MV-4-11 (cell line): ENCODE data around the gene LRRC45.

Source experiments
- DNase-seq: peaks from one replicate; lab custom pipeline; 2025; lab: John Stamatoyannopoulos, UW

Gene LRRC45

DNA sequence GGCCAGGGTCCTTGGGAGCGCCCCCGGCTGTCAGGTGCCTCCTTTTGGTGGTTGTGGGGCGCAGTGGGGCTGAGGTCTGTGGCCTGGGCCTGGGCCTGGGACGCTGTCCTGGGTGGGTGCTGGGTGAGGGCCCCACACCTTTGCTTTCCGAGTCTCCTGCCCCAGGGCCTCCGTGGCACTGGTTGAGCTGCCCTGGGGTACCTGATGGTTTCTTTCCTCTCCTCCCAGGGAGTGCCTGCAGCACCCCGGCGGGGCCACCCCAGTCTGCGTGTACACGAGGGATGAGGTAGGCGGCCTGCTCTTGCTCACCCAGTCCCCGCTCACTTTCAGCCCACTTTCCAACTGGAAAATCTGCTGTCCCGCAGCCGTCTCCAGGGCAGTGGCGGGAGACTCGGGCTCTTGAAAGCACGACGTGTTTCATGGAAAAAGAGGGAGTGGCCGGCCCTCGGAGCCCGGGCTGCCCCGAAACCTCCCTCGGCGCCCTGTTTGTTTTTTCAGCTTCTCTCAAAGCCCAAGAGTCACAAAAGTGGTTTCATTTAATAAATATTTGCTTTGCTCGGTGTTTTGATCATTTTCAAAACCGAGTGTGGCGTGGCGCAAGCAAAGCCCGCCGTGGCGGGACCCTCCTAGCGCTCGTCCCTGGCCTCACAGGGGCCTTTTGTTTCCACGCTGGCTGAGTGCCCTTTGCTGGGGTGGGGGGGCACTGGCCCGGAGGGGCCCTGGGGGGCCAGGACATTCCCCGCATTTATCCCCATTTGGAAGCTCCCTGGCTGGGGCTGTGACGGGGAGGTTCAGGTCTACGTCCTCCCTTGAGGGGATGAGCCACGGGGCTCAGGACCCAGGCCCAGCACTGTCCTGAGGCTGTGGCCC is 28.3 kb upstream of the LRRC45 start:
- DNase-seq, result no peak

DNA sequence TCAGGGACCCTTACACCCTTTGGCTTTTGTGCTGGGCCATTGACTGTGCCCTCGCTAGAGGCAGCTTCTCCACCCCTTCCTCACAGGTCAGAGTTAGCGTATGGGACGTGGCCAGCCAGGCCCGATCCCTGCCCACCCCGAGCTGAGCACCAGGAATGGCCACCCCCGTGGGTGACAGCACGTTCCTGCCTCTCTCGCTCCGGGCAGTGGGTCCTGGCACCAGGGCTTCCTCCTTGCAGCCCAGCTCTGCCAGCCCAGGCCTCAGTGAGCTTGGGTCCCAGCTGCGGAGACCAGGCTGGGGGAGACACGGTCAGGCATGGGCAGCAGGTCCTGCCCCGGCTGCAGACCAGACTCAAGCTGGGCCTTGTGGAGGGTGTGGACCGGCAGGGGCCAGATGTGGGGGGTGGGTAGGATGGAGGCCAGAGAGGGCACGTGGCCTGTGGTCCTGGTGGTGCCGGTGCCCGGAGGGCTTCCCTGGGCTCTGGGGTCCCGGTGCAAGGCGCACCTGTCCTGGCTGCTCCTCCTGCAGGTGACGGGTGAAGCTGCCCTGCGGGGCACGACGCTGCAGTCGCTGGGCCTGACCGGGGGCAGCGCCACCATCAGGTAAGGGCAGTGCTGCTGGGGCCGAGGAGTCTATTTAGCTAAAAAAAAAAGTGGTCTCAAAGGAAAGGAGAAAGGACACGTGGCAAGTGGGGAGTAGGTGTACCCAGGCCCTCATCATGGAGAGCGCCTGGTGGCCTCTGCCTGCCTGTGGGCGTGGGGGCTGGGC is 27.5 kb upstream of the LRRC45 start:
- no peak for DNase-seq

- DNase-seq, result no peak
Observed at GRCh38 chr17:81996232-81996756, 26.8 kb upstream of the LRRC45 start.

- no peak for DNase-seq
Observed at GRCh38 chr17:81996757-81997441, 26.2 kb upstream of the LRRC45 start.

DNA sequence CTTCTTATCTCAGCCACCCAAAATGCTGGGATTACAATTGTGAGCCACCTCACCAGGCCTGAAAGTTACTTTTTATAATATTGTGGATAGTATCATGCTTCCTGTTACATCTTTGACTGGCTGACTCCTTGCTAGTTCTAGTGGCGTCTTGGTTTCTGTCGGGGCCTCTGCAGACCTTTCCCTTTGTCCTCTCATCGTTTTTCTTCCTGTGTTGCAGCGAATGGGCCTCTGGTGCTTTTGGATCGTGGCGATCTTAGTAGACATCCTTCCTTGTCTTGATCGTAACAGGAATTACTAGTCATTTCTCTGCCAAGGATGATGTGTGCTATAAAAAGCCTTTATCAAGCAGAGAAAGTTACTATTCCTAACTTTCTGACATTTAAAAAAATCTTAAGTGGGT is 24.9 kb upstream of the LRRC45 start:
- no peak for DNase-seq

- no peak for DNase-seq
Observed at GRCh38 chr17:81998691-81999438, 24.2 kb upstream of the LRRC45 start.

DNA sequence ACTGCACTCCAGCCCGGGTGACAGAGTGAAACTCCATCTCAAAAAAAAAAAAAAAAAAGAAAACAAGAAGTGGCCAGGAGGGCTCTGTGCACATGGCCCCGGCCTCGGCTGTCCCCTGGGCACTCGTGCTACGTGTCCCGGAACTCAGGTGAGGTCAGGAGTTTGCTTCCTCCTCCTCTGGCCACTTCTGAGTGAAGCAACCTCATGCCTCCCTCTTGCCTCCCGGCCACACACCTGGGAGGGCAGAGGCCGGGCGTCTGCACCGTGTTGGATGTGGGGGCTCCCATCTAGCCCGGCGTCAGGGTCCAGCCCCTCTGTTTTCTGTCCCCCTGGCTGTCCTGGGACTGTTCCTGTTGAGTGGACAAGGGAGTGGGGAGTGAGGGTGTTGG is 23.5 kb upstream of the LRRC45 start:
- DNase-seq, result no peak

- no peak for DNase-seq
Observed at GRCh38 chr17:81999976-82000802, 22.9 kb upstream of the LRRC45 start.

- DNase-seq, result no peak
Observed at GRCh38 chr17:82000803-82001570, 22.1 kb upstream of the LRRC45 start.

DNA sequence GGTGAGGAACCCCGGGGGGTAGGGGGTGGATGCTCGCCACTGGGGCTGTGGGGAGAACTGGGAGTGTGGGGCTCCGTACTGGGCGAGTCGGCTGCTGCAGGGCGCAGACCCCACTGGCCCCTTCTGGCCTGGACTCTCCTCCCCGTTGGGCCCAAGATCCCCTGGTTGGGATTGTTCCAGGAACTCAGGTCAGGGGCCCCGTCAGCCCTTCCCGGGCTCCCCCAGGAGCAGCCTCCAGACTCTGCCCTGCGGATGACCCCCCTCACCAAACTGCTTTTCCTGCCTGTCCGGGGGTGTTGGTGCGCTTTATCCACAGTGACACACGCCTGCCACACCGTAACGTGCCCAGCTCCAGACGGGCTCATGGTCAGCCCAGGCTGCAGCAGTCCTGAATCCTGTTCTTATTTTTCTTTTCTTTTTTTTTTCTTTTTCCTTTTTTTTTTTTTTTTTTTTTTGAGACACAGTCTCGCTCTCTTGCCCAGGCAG is 21.5 kb upstream of the LRRC45 start:
- DNase-seq, result no peak

GRCh38 chr17:82003411-82004381 is 19.4 kb upstream of the LRRC45 start:
- no peak for DNase-seq

- DNase-seq, result no peak
Observed at GRCh38 chr17:82004517-82005455, 18.3 kb upstream of the LRRC45 start.

DNA sequence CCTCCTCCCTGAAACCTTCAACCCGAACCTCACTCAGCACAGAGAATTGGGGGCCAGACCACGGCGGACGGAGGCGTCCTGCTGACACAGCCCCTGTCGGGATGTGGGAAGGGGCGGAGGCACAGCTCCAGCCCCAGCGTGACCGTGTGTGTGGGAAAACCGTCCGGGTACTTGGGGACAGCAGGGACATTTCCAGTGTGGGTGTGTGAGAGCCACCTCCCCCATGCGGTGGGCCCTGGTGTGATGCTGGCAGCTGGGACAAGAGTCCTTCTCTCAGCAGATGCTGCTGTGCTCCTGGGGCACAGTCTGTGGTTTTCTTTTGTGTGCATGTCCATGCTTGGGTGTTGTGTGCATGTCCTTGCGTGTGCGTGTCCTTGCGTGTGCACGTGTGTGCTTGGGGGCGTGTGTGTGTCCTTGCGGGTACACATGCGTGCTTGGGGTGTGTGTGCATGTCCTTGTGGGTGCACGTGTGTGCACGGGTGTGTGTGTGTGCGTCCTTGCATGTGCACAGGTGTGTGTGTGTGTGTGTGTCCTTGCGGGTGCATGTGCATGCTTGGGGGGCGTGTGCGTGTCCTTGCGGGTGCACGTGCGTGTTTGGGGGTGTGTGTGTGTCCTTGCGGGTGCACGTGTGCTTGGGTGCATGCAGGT is 17.3 kb upstream of the LRRC45 start:
- DNase-seq, result no peak

DNA sequence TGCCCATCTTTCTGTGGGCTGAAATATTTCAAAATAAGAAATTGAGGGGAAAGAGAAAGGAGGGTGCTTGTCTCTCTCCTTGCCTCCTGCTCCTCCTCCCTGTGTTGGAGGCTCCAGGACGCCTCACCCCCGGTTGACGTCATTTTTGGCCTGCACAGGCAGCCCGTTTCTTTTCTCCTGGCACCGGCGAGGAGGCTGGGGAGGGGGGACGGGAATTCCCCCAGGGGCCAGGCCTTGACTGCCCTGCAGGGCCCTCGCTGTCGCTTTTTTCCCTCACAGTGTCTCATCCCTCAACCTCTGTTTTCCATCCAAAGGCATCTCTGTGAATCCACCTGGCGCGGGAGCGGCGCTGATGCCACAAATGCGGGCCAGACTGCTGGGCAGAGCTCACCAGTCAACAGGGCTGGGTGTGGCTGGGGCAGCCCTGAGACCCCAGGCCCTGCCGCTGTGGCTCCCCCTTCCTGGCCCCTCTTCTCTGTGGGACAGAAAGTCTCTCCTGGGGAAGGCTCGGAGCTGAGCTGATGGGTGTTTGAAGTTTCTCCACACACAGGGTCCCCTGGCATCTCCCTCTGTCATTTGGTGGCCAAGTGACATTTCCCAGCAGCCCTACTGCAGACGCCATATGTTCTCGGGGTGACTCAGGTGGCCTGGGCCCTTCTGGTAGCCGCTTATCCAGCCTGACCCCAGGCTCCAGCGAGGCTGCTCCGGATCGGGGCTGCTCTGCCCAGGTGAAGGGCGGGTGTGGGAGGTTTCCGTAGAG is 16.5 kb upstream of the LRRC45 start:
- no peak for DNase-seq

DNA sequence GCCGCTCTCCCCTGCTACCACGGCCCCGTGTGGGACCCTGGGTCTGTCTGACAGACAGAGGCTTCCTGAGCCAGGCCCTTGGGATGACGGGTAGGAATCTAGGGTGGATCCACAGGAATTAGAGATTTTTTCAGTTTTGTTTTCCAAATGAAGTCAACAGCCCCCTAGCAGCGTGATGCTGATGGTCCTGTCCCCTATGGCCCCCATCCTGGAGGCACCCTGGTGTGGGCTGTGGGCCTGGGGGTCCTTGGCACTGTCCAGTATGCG is 15.9 kb upstream of the LRRC45 start:
- no peak for DNase-seq

DNA sequence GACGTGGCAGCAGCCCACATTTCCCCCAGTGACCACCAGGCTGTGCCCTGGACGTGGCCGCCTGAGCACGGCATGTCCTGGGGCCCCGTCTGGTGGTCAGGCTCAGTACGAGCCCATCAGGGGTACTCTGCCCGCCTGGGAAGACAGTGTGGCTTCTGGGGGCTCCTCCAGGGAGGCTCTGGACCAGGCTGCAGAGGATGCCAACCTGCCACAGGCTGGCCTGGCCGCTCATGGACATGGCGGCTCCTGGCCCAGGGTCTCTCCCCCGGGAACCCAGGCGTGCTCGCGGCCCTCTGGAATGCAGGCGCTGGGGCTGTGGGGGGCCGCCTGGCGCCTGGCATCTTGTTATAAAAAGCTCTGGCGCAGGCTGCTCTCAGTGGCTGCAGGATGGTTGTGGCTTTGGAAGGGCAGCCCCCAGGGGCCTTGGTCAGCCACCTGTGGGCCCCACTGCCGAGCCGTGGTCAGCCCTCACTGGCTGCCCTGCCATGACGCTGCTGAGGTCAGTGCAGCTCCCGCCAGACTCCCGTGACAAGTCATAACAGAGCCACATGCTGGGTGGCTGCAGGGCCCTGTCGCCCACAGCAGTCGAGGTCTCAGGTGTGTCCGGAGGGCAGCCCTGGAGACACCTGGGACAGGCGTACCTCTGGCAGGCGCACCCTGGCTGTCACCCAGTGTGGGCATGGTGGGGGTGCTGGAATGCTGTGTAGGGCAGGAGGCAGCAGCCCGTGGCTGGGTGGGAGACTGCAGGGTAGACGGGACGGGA is 15.4 kb upstream of the LRRC45 start:
- DNase-seq, result no peak
